ENCODE results near the gene CRYBB3.

DNA sequence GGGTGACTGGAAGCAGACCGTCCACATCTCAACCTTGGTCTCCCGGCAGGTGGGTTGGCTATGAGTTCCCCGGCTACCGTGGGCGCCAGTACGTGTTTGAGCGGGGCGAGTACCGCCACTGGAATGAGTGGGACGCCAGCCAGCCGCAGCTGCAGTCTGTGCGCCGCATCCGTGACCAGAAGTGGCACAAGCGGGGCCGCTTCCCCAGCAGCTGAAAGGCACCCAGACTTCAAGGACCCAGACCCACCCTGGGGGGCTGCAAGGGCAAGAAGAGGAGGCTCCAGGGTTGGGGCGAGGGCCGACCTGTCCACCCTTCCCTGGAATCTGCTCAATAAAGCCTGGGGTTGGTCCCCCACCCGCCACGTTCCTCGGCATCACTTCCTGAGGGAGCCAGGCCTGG, 7.3 kb downstream of the CRYBB3 start:
- TF ChIP-seq, protein P1, sequence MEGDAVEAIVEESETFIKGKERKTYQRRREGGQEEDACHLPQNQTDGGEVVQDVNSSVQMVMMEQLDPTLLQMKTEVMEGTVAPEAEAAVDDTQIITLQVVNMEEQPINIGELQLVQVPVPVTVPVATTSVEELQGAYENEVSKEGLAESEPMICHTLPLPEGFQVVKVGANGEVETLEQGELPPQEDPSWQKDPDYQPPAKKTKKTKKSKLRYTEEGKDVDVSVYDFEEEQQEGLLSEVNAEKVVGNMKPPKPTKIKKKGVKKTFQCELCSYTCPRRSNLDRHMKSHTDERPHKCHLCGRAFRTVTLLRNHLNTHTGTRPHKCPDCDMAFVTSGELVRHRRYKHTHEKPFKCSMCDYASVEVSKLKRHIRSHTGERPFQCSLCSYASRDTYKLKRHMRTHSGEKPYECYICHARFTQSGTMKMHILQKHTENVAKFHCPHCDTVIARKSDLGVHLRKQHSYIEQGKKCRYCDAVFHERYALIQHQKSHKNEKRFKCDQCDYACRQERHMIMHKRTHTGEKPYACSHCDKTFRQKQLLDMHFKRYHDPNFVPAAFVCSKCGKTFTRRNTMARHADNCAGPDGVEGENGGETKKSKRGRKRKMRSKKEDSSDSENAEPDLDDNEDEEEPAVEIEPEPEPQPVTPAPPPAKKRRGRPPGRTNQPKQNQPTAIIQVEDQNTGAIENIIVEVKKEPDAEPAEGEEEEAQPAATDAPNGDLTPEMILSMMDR (conservative IDR thresholded peaks at IDR 0.05 in 1 of 2, IDR thresholded peaks at IDR 0.05 in 1 of 2; ENCODE audit: low read depth in 1 of 2, low read length in 2 of 2): no peak
- no peak for TF ChIP-seq EZH2 (IDR thresholded peaks at IDR 0.05; ENCODE audit: low read length, missing control alignments)
